Testis (tissue), 2 donors: ENCODE data around the gene LSP1.

Experiments
- CTCF ChIP-seq, 3 experiments: fragments of 450-650 bp in 2 of 3; fragments of 200-600 bp in 1 of 3; sonication (generic) in 1 of 3; IDR thresholded peaks; one replicate each; pipeline ENCODE4 v1.5.1; 2016 to 2019; ENCODE audit warnings: antibody characterized with exemption in 3 of 3, mild to moderate bottlenecking in 2 of 3, moderate library complexity in 1 of 3
- POLR2A ChIP-seq: fragments of 450-650 bp; IDR thresholded peaks from one replicate; pipeline ENCODE4 v1.6.1; 2017; ENCODE audit warnings: antibody characterized with exemption, mild to moderate bottlenecking, moderate library complexity

GRCh38 chr11:1896468-1896867 lies 43.6 kb downstream of the LSP1 start:
- TF ChIP-seq CTCF (IDR thresholded peaks at IDR 0.05) = no peak
- no peak for TF ChIP-seq POLR2A
